Mesothelial cell of epicardium (in vitro differentiated cells): ENCODE measurements around the gene KTN1. TPM values are rescaled to one million over a fixed set of nuclear protein-coding genes. Genes with fewer than 3 reads are reported as not detected.

Source experiments
- DNase-seq, 2 experiments: peaks; one replicate each; pipeline ENCODE4 v3.0.0; 2021; ENCODE audit warnings: low spot score in 2 of 2; ENCODE audit not compliant: unreplicated experiment in 2 of 2
- H3K27ac Mint-ChIP-seq: 2 replicates; pipeline ENCODE4 v1.8.0; 2021; ENCODE audit warnings: mixed read lengths
- H3K27me3 Mint-ChIP-seq: 2 replicates; pipeline ENCODE4 v1.8.0; 2021; ENCODE audit warnings: low read depth, mixed read lengths
- H3K36me3 Mint-ChIP-seq: 2 replicates; pipeline ENCODE4 v1.8.0; 2021; ENCODE audit warnings: mixed read lengths
- H3K4me1 Mint-ChIP-seq: 2 replicates; pipeline ENCODE4 v1.8.0; 2021; ENCODE audit warnings: mixed read lengths
- H3K4me3 Mint-ChIP-seq: 2 replicates; pipeline ENCODE4 v1.8.0; 2021; ENCODE audit warnings: mild to moderate bottlenecking, moderate library complexity, mixed read lengths
- H3K9me3 Mint-ChIP-seq: 2 replicates; pipeline ENCODE4 v1.8.0; 2021; ENCODE audit warnings: mixed read lengths
- CTCF ChIP-seq: fragments of 200-600 bp; sonication (generic); IDR thresholded peaks from one replicate; pipeline ENCODE4 v1.5.0; 2021; ENCODE audit warnings: antibody characterized with exemption; ENCODE audit not compliant: unreplicated experiment
- total RNA-seq: library from RNA; stranded (reverse); gene quantifications from 3 replicates; pipeline ENCODE4 v1.2.1, GENCODE V29; 2021

The KTN1 gene
- total RNA-seq, 1 donor from 2014 or later = 153 TPM

GRCh38 chr14:55724736-55725135 is 144.7 kb downstream of the KTN1 start:
- peaks cover 3% of the 10 kb centered on the region for H3K9me3 Mint-ChIP-seq
- H3K4me3 Mint-ChIP-seq = no peak overlapping the region
- H3K4me1 Mint-ChIP-seq = no peaks in the 10 kb centered on the region
- TF ChIP-seq CTCF = no peak
- H3K36me3 Mint-ChIP-seq = no peaks in the 10 kb centered on the region
- peaks cover 3% of the 10 kb centered on the region for H3K27me3 Mint-ChIP-seq
- DNase-seq = no peak
- H3K27ac Mint-ChIP-seq = no peak overlapping the region

GRCh38 chr14:55730592-55731310 is 150.7 kb downstream of the KTN1 start:
- Mint-ChIP-seq H3K4me3 (no peak overlapping the region), H3K27me3 (peaks cover 5% of the 10 kb centered on the region), H3K4me1 (no peaks in the 10 kb centered on the region), H3K36me3 (no peaks in the 10 kb centered on the region), H3K27ac (no peak overlapping the region), H3K9me3 (peaks cover 7% of the 10 kb centered on the region)
- no peak for DNase-seq
- no peak for TF ChIP-seq CTCF

GRCh38 chr14:55731311-55731872 is 151.4 kb downstream of the KTN1 start:
- no peak overlapping the region for H3K27ac Mint-ChIP-seq
- no peaks in the 10 kb centered on the region for H3K36me3 Mint-ChIP-seq
- H3K9me3 Mint-ChIP-seq = peaks cover 13% of the 10 kb centered on the region
- no peak for TF ChIP-seq CTCF
- no peak overlapping the region for H3K4me3 Mint-ChIP-seq
- DNase-seq = no peak
- H3K4me1 Mint-ChIP-seq = no peaks in the 10 kb centered on the region
- peaks cover 2% of the 10 kb centered on the region for H3K27me3 Mint-ChIP-seq

- Mint-ChIP-seq H3K27ac (no peak overlapping the region), H3K4me1 (no peaks in the 10 kb centered on the region), H3K27me3 (peaks cover 2% of the 10 kb centered on the region), H3K4me3 (no peak overlapping the region), H3K36me3 (no peaks in the 10 kb centered on the region), H3K9me3 (peaks cover 14% of the 10 kb centered on the region)
- DNase-seq = peak in 1 of 2 experiments; percentile 49
- peak; percentile 68 for TF ChIP-seq CTCF
Observed at GRCh38 chr14:55731881-55732498, 152.0 kb downstream of the KTN1 start.

- no peak overlapping the region for H3K27ac Mint-ChIP-seq
- H3K4me1 Mint-ChIP-seq = no peaks in the 10 kb centered on the region
- no peak for TF ChIP-seq CTCF
- H3K4me3 Mint-ChIP-seq = no peak overlapping the region
- peaks cover 12% of the 10 kb centered on the region for H3K9me3 Mint-ChIP-seq
- no peaks in the 10 kb centered on the region for H3K36me3 Mint-ChIP-seq
- DNase-seq = no peak
- H3K27me3 Mint-ChIP-seq = peaks cover 2% of the 10 kb centered on the region
Observed at GRCh38 chr14:55733599-55733998, 153.6 kb downstream of the KTN1 start.

Other genes with a start within 250 kb of the KTN1 start
- gene ATG14, start 168.4 kb upstream of the KTN1 start, total RNA-seq = 16.6 to 17.1 TPM (median 17.0 TPM) in 3 replicates
- gene TBPL2, start 139.6 kb upstream of the KTN1 start, total RNA-seq = not detected in 3 replicates